Activated CD4-positive, alpha-beta T cell treated with anti-CD3 and anti-CD28 coated beads, Interleukin-2, amount 10 ng/mL, durations not matched to agents 7 days and 5 days (primary cell): ENCODE measurements around the gene MACF1. TPM values are rescaled to one million over a fixed set of nuclear protein-coding genes. Genes with fewer than 3 reads are reported as not detected.
A peak's percentile ranks its signal among the peaks of the same experiment; 100 is the strongest.
"Not testable (repeated sequence)": the region's sequence is repeated elsewhere in the genome, so short reads cannot be mapped to it uniquely, and the experiment has no call there.

Experiments
- CTCF ChIA-PET: fragments of 350-600 bp; sonication (Branson Sonifier 250); formaldehyde crosslinking; loops from one replicate; lab custom pipeline; 2021; ENCODE audit warnings: antibody characterized with exemption; lab: Charles Lee
- POLR2A ChIA-PET: fragments of 350-600 bp; sonication (Branson Sonifier 250); formaldehyde crosslinking; loops from one replicate; lab custom pipeline; 2021; ENCODE audit warnings: antibody characterized with exemption; lab: Charles Lee
- DNase-seq: peaks from one replicate; pipeline ENCODE4 v3.0.0-alpha.2; 2020
- H3K27ac Mint-ChIP-seq: one replicate; pipeline ENCODE4 v1.8.0; 2021; ENCODE audit warnings: mild to moderate bottlenecking, moderate library complexity, mixed read lengths
- H3K27me3 Mint-ChIP-seq: one replicate; pipeline ENCODE4 v1.8.0; 2021; ENCODE audit warnings: mixed read lengths
- H3K36me3 Mint-ChIP-seq: one replicate; pipeline ENCODE4 v1.8.0; 2021; ENCODE audit warnings: low read depth, mixed read lengths
- H3K4me1 Mint-ChIP-seq: one replicate; pipeline ENCODE4 v1.8.0; 2021; ENCODE audit warnings: mixed read lengths
- H3K4me3 Mint-ChIP-seq: one replicate; pipeline ENCODE4 v1.8.0; 2021; ENCODE audit warnings: mild to moderate bottlenecking, moderate library complexity, mixed read lengths
- H3K9me3 Mint-ChIP-seq: one replicate; pipeline ENCODE4 v1.8.0; 2021; ENCODE audit warnings: mixed read lengths
- total RNA-seq, 2 experiments: library from RNA; stranded (reverse); gene quantifications; one replicate each; pipeline ENCODE4 v1.2.3, GENCODE V29; 2021

MACF1 gene
- total RNA-seq, 2 experiments from 2014 or later, result 375 to 395 TPM

DNA sequence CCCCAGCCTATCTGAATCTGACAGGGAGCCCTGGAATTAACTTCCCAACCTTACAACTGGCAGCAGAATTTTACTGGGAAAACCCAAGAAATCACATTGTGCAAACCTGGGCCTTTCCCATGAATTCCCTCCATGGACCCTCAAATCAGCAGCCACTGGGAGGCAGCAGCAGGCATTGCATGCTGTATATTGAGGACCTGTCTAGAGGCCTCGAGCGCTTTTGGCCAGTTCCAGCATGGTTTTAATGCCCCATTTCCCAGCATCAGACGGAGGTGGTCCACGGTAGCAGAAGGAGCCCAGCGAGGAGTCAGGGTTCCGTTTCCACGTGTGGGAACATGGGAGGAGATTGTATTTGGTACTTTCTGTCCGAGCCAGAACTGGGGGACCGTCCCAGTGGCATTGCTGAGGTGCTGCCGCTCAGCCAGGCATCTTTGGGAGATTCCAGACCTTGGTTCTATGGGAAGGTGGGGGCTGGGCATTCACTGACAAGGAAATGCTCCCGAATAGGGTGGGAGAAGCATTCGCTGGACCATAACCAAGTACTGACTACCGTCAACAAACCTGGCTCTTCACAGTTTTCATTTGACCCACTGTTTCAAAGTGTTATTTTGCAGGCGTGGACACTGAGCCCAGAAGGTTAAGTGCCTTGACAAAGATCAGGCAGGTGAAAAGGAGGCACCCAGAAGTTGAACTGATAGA is 302.9 kb downstream of the MACF1 start:
- Mint-ChIP-seq H3K27ac (no peak overlapping the region), H3K36me3 (no peaks in the 10 kb centered on the region), H3K27me3 (peaks cover 10% of the 10 kb centered on the region), H3K9me3 (no peaks in the 10 kb centered on the region), H3K4me1 (peaks cover 19% of the 10 kb centered on the region), H3K4me3 (no peak overlapping the region)
- no peak for DNase-seq
- ChIA-PET POLR2A (no interaction called here), CTCF (interaction anchor here (0.7 kb wide), 1 partner anchor 68 kb away, joined by 3 read pairs; no protein-coding TSS in a partner anchor)

- no peak for DNase-seq
- Mint-ChIP-seq H3K27ac (no peak overlapping the region), H3K4me3 (no peak overlapping the region), H3K36me3 (no peaks in the 10 kb centered on the region), H3K4me1 (peaks cover 19% of the 10 kb centered on the region), H3K27me3 (peaks cover 10% of the 10 kb centered on the region), H3K9me3 (no peaks in the 10 kb centered on the region)
- ChIA-PET CTCF (interaction anchor here (1.2 to 1.5 kb wide), 2 partner anchors 21 to 41 kb away, joined by 3 to 4 read pairs; no protein-coding TSS in a partner anchor), POLR2A (interaction anchor here (0.6 kb wide), 1 partner anchor 47 kb away, joined by 4 read pairs; no protein-coding TSS in a partner anchor)
These were observed 303.8 kb downstream of the MACF1 start for GRCh38 chr1:39508266-39508665.

- POLR2A ChIA-PET, result interaction anchor here (0.6 kb wide), 1 partner anchor 47 kb away, joined by 4 read pairs; no protein-coding TSS in a partner anchor
- no peak for DNase-seq
- peaks cover 10% of the 10 kb centered on the region for H3K27me3 Mint-ChIP-seq
- H3K27ac Mint-ChIP-seq, result no peak overlapping the region
- H3K36me3 Mint-ChIP-seq, result no peaks in the 10 kb centered on the region
- H3K9me3 Mint-ChIP-seq, result no peaks in the 10 kb centered on the region
- CTCF ChIA-PET, result interaction anchor here (1.2 to 1.5 kb wide), 2 partner anchors 22 to 41 kb away, joined by 3 to 4 read pairs; no protein-coding TSS in a partner anchor
- H3K4me1 Mint-ChIP-seq, result peaks cover 19% of the 10 kb centered on the region
- H3K4me3 Mint-ChIP-seq, result no peak overlapping the region
These were observed 304.4 kb downstream of the MACF1 start for GRCh38 chr1:39508857-39509305.

DNA sequence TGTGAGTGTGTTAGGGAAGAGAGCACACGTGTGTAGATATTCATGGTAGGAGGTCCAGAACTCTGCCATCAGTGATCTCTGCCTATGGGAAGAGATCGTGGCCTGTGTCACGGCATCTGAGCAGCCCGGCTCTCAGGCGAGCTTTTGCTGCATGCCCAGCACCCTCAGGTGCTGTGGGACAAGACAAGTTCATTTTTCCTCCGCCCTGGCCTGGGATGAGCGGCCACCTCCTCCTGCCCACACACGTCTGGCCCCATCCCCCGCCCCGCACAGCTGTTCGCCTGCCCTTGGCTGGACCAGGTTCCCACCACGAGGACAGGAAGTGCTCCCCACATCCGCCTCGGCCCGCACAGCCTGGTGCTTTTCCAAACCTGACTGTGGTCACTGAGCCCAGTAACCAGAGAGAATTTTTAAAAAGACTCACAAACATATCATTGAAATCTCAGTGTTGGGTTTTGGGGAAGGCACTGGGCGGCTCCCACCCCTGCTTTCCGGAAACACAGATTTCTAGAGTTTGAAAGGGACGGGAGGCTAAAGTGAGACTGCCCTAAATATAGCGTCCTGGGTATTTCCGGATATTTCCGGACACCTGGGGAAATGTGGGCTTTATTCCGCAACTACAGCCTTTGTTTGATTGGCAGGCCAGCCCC is 305.0 kb downstream of the MACF1 start:
- no peak overlapping the region for H3K27ac Mint-ChIP-seq
- no peaks in the 10 kb centered on the region for H3K9me3 Mint-ChIP-seq
- CTCF ChIA-PET, result interaction anchor here (1.5 kb wide), 1 partner anchor 23 kb away, joined by 4 read pairs; no protein-coding TSS in a partner anchor
- peaks cover 10% of the 10 kb centered on the region for H3K27me3 Mint-ChIP-seq
- no peak overlapping the region for H3K4me3 Mint-ChIP-seq
- POLR2A ChIA-PET, result no interaction called here
- H3K36me3 Mint-ChIP-seq, result no peaks in the 10 kb centered on the region
- H3K4me1 Mint-ChIP-seq, result peaks cover 19% of the 10 kb centered on the region
- DNase-seq, result peak; percentile 26

DNA sequence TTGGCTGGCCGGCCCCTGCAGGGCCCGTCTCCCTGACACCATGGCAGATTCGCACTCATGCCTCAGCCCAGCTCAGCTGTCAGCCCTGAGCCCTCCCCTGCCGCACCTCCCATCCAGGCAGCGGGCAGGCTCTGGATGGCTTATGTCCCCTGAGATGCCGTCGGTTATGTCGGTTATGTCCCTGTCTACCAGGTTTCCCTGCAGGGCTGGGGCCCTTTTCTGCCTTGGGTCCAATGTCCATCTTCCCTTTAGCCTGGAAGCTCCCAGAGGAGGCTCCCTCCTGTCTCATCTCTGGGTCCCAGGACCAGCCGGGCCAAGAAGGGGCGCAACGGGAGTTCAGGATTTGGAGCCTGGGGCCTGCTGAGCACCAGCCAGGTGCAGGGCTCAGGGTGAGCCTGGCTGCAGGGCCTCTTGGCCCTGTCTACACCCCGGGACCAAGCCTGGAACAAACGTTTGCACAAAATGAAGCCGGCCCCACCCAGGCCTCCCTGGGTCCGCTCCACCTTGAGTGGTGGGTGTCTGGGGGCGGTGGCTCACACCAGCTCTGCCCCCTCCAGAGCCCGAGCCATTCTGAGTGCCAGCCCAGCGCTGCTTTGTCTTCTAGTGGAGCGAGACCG is 306.2 kb downstream of the MACF1 start:
- H3K27ac Mint-ChIP-seq, H3K4me3 Mint-ChIP-seq, H3K9me3 Mint-ChIP-seq, CTCF ChIA-PET, H3K36me3 Mint-ChIP-seq, POLR2A ChIA-PET, DNase-seq: not testable (repeated sequence)
- Mint-ChIP-seq H3K4me1 (peaks cover 21% of the 10 kb centered on the region), H3K27me3 (peaks cover 13% of the 10 kb centered on the region)

GRCh38 chr1:39511477-39511876 is 307.0 kb downstream of the MACF1 start:
- peaks cover 13% of the 10 kb centered on the region for H3K27me3 Mint-ChIP-seq
- H3K27ac Mint-ChIP-seq, POLR2A ChIA-PET, H3K36me3 Mint-ChIP-seq, DNase-seq, H3K4me3 Mint-ChIP-seq, CTCF ChIA-PET, H3K9me3 Mint-ChIP-seq: not testable (repeated sequence)
- peaks cover 21% of the 10 kb centered on the region for H3K4me1 Mint-ChIP-seq

GRCh38 chr1:39512234-39512847 is 307.8 kb downstream of the MACF1 start:
- H3K27ac Mint-ChIP-seq, H3K36me3 Mint-ChIP-seq, POLR2A ChIA-PET, H3K9me3 Mint-ChIP-seq, CTCF ChIA-PET, H3K4me3 Mint-ChIP-seq, DNase-seq: not testable (repeated sequence)
- H3K4me1 Mint-ChIP-seq, result peaks cover 21% of the 10 kb centered on the region
- peaks cover 12% of the 10 kb centered on the region for H3K27me3 Mint-ChIP-seq

- H3K4me1 Mint-ChIP-seq, H3K27me3 Mint-ChIP-seq, DNase-seq, H3K4me3 Mint-ChIP-seq, H3K9me3 Mint-ChIP-seq, POLR2A ChIA-PET, H3K36me3 Mint-ChIP-seq, H3K27ac Mint-ChIP-seq, CTCF ChIA-PET: not testable (repeated sequence)
These were observed 310.2 kb downstream of the MACF1 start for GRCh38 chr1:39514710-39515124.

DNA sequence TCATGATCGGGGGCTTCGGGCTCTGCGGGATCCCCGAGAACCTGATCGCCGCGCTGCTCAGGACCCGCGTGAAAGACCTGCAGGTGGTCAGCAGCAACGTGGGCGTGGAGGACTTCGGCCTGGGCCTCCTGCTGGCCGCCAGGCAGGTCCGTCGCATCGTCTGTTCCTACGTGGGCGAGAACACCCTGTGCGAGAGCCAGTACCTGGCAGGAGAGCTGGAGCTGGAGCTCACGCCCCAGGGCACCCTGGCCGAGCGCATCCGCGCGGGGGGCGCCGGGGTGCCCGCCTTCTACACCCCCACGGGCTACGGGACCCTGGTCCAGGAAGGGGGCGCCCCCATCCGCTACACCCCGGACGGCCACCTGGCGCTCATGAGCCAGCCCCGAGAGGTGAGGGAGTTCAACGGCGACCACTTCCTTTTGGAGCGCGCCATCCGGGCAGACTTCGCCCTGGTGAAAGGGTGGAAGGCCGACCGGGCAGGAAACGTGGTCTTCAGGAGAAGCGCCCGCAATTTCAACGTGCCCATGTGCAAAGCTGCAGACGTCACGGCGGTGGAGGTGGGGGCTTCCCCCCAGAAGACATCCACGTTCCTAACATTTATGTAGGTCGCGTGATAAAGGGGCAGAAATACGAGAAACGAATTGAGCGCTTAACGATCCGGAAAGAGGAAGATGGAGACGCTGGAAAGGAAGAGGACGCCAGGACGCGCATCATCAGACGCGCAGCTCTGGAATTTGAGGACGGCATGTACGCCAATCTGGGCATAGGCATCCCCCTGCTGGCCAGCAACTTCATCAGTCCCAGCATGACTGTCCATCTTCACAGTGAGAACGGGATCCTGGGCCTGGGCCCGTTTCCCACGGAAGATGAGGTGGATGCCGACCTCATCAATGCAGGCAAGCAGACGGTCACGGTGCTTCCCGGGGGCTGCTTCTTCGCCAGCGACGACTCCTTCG is 310.9 kb downstream of the MACF1 start:
- H3K9me3 Mint-ChIP-seq, CTCF ChIA-PET, H3K4me3 Mint-ChIP-seq, H3K36me3 Mint-ChIP-seq, H3K4me1 Mint-ChIP-seq, POLR2A ChIA-PET, DNase-seq, H3K27ac Mint-ChIP-seq, H3K27me3 Mint-ChIP-seq: not testable (repeated sequence)

DNA sequence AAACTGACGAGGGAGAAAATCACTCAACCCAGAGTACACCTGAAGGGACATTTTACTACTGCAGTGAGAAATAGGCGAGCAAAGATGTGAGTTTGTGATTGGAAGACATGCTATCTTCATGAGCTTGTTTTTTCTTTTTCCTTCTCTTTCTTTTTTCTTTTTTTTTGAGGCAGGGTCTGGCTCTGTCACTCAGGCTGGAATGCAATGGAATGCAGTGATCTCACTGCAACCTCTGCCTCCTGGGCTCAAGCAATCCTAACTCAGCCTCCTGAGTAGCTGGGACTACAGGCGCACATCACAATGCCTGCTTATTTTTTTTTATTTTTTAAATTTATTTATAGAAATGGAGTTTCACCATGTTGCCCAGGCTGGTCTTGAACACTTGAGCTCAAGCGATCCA is 312.3 kb downstream of the MACF1 start:
- not testable (repeated sequence) for H3K27ac Mint-ChIP-seq

DNA sequence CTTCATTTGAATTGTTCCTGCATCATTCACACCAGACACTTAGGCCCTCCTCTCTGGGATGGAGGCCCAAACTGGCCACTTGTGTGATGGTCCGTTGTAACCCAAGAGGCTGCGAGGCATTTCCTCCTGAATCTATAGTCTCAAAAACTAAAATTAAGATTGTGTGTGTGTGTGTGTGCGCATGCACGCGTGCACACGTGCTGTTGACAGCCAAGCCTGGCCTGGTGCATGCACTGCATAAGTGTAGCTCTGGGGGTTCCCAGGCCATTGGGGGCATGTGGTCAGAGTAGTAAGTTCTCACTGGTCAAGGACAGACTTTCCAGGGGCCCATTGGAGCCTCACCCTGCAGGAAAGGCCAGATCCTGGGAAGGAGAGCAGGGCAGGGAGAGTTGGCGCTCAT is 313.4 kb downstream of the MACF1 start:
- H3K4me3 Mint-ChIP-seq, H3K36me3 Mint-ChIP-seq, H3K4me1 Mint-ChIP-seq, H3K27ac Mint-ChIP-seq, DNase-seq, H3K9me3 Mint-ChIP-seq, POLR2A ChIA-PET, H3K27me3 Mint-ChIP-seq, CTCF ChIA-PET: not testable (repeated sequence)

More for the DNA sequence above, 312.3 kb downstream of the MACF1 start:
- DNase-seq, H3K9me3 Mint-ChIP-seq, CTCF ChIA-PET, H3K4me3 Mint-ChIP-seq, H3K27me3 Mint-ChIP-seq, H3K4me1 Mint-ChIP-seq, H3K36me3 Mint-ChIP-seq, POLR2A ChIA-PET: not testable (repeated sequence)

- POLR2A ChIA-PET, H3K9me3 Mint-ChIP-seq, H3K27me3 Mint-ChIP-seq: not testable (repeated sequence)
These were observed 314.9 kb downstream of the MACF1 start for GRCh38 chr1:39519376-39519775.

More at GRCh38 chr1:39519376-39519775, 314.9 kb downstream of the MACF1 start:
- H3K36me3 Mint-ChIP-seq, H3K4me1 Mint-ChIP-seq, DNase-seq, H3K27ac Mint-ChIP-seq, CTCF ChIA-PET, H3K4me3 Mint-ChIP-seq: not testable (repeated sequence)
